Measurements from ENCODE around the gene WNT9B.

- TF ChIP-seq CTCF (conservative IDR thresholded peaks at IDR 0.05; ENCODE audit: low read depth, low read length): no peak
- no peak for TF ChIP-seq EZH2 (IDR thresholded peaks at IDR 0.05; ENCODE audit: low read length, unreplicated experiment)
- no peak for TF ChIP-seq EZH2phosphoT487 (IDR thresholded peaks at IDR 0.05; ENCODE audit: borderline replicate concordance, low read length)
Measured at GRCh38 chr17:46866747-46867146, 15.4 kb downstream of the WNT9B start.
